ENCODE data around the gene DOCK2. TPM values are rescaled to one million over a fixed set of nuclear protein-coding genes. Genes with fewer than 3 reads are reported as not detected.

DOCK2 gene
- total RNA-seq, 1 experiment from 2014 or later: 4.6 TPM

- Mint-ChIP-seq H3K4me3 (no peak overlapping the region), H3K4me1 (no peaks in the 10 kb centered on the region; the same call in 1 of the 2 replicates), H3K27me3 (ENCODE audit: low read depth) (no peaks in the 10 kb centered on the region), H3K36me3 (no peaks in the 10 kb centered on the region), H3K27ac (no peak overlapping the region), H3K9me3 (no peaks in the 10 kb centered on the region)
- ChIA-PET POLR2A (interaction anchor here (0.6 kb wide), 1 partner anchor 37 kb away, joined by 3 read pairs; no protein-coding TSS in a partner anchor), CTCF (interaction anchor here (1.0 kb wide), 1 partner anchor 85 kb away, joined by 3 read pairs; the partner anchor contains the start of gene INSYN2B)
- DNase-seq (ENCODE audit: low spot score) (no peak), ATAC-seq (no peak; the same call in 1 of the 2 replicates)
- TF ChIP-seq HMGA2 (CRISPR knock-in tag; IDR thresholded peaks at IDR 0.05) (no peak), ZNF416 (CRISPR knock-in tag; IDR thresholded peaks at IDR 0.05) (no peak), SP1 (CRISPR knock-in tag; conservative IDR thresholded peaks at IDR 0.05) (no peak)
- TF ChIP-seq, protein P1, sequence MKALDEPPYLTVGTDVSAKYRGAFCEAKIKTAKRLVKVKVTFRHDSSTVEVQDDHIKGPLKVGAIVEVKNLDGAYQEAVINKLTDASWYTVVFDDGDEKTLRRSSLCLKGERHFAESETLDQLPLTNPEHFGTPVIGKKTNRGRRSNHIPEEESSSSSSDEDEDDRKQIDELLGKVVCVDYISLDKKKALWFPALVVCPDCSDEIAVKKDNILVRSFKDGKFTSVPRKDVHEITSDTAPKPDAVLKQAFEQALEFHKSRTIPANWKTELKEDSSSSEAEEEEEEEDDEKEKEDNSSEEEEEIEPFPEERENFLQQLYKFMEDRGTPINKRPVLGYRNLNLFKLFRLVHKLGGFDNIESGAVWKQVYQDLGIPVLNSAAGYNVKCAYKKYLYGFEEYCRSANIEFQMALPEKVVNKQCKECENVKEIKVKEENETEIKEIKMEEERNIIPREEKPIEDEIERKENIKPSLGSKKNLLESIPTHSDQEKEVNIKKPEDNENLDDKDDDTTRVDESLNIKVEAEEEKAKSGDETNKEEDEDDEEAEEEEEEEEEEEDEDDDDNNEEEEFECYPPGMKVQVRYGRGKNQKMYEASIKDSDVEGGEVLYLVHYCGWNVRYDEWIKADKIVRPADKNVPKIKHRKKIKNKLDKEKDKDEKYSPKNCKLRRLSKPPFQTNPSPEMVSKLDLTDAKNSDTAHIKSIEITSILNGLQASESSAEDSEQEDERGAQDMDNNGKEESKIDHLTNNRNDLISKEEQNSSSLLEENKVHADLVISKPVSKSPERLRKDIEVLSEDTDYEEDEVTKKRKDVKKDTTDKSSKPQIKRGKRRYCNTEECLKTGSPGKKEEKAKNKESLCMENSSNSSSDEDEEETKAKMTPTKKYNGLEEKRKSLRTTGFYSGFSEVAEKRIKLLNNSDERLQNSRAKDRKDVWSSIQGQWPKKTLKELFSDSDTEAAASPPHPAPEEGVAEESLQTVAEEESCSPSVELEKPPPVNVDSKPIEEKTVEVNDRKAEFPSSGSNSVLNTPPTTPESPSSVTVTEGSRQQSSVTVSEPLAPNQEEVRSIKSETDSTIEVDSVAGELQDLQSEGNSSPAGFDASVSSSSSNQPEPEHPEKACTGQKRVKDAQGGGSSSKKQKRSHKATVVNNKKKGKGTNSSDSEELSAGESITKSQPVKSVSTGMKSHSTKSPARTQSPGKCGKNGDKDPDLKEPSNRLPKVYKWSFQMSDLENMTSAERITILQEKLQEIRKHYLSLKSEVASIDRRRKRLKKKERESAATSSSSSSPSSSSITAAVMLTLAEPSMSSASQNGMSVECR (CRISPR knock-in tag; IDR thresholded peaks at IDR 0.05; ENCODE audit: borderline replicate concordance): no peak
These were observed 258.9 kb downstream of the DOCK2 start for GRCh38 chr5:169895926-169896325.

- Mint-ChIP-seq H3K4me3 (no peak overlapping the region), H3K27me3 (ENCODE audit: low read depth) (no peaks in the 10 kb centered on the region), H3K9me3 (no peaks in the 10 kb centered on the region), H3K27ac (no peak overlapping the region), H3K4me1 (no peaks in the 10 kb centered on the region; the same call in 1 of the 2 replicates), H3K36me3 (no peaks in the 10 kb centered on the region)
- TF ChIP-seq, protein P2, sequence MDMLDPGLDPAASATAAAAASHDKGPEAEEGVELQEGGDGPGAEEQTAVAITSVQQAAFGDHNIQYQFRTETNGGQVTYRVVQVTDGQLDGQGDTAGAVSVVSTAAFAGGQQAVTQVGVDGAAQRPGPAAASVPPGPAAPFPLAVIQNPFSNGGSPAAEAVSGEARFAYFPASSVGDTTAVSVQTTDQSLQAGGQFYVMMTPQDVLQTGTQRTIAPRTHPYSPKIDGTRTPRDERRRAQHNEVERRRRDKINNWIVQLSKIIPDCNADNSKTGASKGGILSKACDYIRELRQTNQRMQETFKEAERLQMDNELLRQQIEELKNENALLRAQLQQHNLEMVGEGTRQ (CRISPR knock-in tag; IDR thresholded peaks at IDR 0.05): no peak
- TF ChIP-seq, protein P3, sequence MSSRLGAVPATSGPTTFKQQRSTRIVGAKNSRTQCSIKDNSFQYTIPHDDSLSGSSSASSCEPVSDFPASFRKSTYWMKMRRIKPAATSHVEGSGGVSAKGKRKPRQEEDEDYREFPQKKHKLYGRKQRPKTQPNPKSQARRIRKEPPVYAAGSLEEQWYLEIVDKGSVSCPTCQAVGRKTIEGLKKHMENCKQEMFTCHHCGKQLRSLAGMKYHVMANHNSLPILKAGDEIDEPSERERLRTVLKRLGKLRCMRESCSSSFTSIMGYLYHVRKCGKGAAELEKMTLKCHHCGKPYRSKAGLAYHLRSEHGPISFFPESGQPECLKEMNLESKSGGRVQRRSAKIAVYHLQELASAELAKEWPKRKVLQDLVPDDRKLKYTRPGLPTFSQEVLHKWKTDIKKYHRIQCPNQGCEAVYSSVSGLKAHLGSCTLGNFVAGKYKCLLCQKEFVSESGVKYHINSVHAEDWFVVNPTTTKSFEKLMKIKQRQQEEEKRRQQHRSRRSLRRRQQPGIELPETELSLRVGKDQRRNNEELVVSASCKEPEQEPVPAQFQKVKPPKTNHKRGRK (CRISPR knock-in tag; IDR thresholded peaks at IDR 0.05; ENCODE audit: borderline replicate concordance): no peak
- TF ChIP-seq ZNF263 (CRISPR knock-in tag; IDR thresholded peaks at IDR 0.05; ENCODE audit: low read depth): no peak
- TF ChIP-seq ZNF317 (CRISPR knock-in tag; IDR thresholded peaks at IDR 0.05; ENCODE audit: borderline replicate concordance, low read depth): no peak
- no peak for TF ChIP-seq SP1 (CRISPR knock-in tag; conservative IDR thresholded peaks at IDR 0.05)
- TF ChIP-seq, protein P4, sequence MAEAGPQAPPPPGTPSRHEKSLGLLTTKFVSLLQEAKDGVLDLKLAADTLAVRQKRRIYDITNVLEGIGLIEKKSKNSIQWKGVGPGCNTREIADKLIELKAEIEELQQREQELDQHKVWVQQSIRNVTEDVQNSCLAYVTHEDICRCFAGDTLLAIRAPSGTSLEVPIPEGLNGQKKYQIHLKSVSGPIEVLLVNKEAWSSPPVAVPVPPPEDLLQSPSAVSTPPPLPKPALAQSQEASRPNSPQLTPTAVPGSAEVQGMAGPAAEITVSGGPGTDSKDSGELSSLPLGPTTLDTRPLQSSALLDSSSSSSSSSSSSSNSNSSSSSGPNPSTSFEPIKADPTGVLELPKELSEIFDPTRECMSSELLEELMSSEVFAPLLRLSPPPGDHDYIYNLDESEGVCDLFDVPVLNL (CRISPR knock-in tag; IDR thresholded peaks at IDR 0.05; ENCODE audit: borderline replicate concordance, low read depth): no peak
- TF ChIP-seq NFE2L1 (CRISPR knock-in tag; IDR thresholded peaks at IDR 0.05): no peak
- no peak for TF ChIP-seq ATF6 (CRISPR knock-in tag; IDR thresholded peaks at IDR 0.05)
- TF ChIP-seq E2F5 (CRISPR knock-in tag; IDR thresholded peaks at IDR 0.05): no peak
- no peak for TF ChIP-seq ERG (CRISPR knock-in tag; IDR thresholded peaks at IDR 0.05)
- TF ChIP-seq TP53 (CRISPR knock-in tag; IDR thresholded peaks at IDR 0.05): no peak
- TF ChIP-seq GRHL2 (CRISPR knock-in tag; IDR thresholded peaks at IDR 0.05; ENCODE audit: insufficient replicate concordance, severe bottlenecking): no peak
- TF ChIP-seq FOXJ3 (CRISPR knock-in tag; IDR thresholded peaks at IDR 0.05; ENCODE audit: borderline replicate concordance): no peak
- no peak for TF ChIP-seq TEAD4 (CRISPR knock-in tag; IDR thresholded peaks at IDR 0.05)
- no peak for TF ChIP-seq IRF2 (CRISPR knock-in tag; IDR thresholded peaks at IDR 0.05; ENCODE audit: borderline replicate concordance, low read depth)
- TF ChIP-seq ZBTB21 (CRISPR knock-in tag; IDR thresholded peaks at IDR 0.05; ENCODE audit: borderline replicate concordance): no peak
- CTCF ChIA-PET: interaction anchor here (0.9 to 1.5 kb wide), 2 partner anchors 83 to 173 kb away, joined by 3 to 6 read pairs; partner anchors contain the start of gene INSYN2B
- no peak for ATAC-seq
- POLR2A ChIA-PET: no interaction called here
- no peak for DNase-seq (ENCODE audit: low spot score)
These were observed 260.4 kb downstream of the DOCK2 start for GRCh38 chr5:169897481-169897880.

Data from WTC11 (cell line).